Transverse colon (tissue), 3 donors: Measurements from ENCODE around the gene COL8A1.

ENCODE experiments used
- POLR2A ChIP-seq: fragments of 450-650 bp; IDR thresholded peaks from one replicate; pipeline ENCODE4 v1.6.1; 2016; ENCODE audit warnings: antibody characterized with exemption, mild to moderate bottlenecking, moderate library complexity
- POLR2AphosphoS5 ChIP-seq, 3 donors: sonication (generic); formaldehyde crosslinking; IDR thresholded peaks; one replicate each; pipeline ENCODE4 v1.6.1; 2016; ENCODE audit warnings: antibody characterized with exemption in 3 of 3

DNA sequence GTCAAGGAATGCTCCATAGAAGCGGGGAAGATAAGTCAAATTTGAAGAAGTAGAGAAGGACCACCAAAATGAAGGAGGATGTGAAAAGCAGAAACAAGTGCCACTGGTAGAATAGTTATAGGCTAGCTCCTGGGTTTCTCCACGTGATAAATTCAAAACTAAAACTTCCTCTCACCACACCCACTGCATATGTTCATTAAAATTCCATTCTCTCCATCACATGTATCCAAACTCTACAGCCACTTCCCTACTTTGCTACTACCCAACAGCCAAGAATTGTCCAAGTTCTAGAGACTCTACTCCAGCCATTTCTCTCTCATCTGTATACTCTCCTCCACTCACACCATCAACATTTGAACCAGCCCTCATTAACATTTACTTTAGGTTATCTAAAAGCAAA is 60.5 kb downstream of the COL8A1 start:
- TF ChIP-seq POLR2AphosphoS5 (IDR thresholded peaks at IDR 0.05) (no peak), POLR2A (no peak)
